Mesenchymal stem cell (in vitro differentiated cells and primary cell): ENCODE results near the gene GPC3.

Experiments
- DNase-seq: peaks from one replicate; pipeline ENCODE4 v3.0.0-alpha.2; 2013
- H2AFZ ChIP-seq: one replicate; pipeline ENCODE4 v1.6.1; 2013; ENCODE audit warnings: low read depth, mild to moderate bottlenecking, control low read depth, inconsistent platforms, low read length, moderate library complexity
- H2AK5ac ChIP-seq: 2 replicates; pipeline ENCODE4 v1.6.1; 2013; ENCODE audit warnings: low read length, moderate library complexity, mild to moderate bottlenecking, inconsistent platforms; ENCODE audit not compliant: severe bottlenecking
- H2BK120ac ChIP-seq: one replicate; pipeline ENCODE4 v1.6.1; 2013; ENCODE audit warnings: low read depth, mild to moderate bottlenecking, inconsistent platforms, low read length, moderate library complexity
- H2BK12ac ChIP-seq, 2 experiments: one replicate each; pipeline ENCODE4 v1.6.1; 2013; ENCODE audit warnings: inconsistent platforms in 2 of 2, low read length in 2 of 2, mild to moderate bottlenecking in 2 of 2, moderate library complexity in 2 of 2, control low read depth in 1 of 2
- H2BK15ac ChIP-seq: one replicate; pipeline ENCODE4 v1.6.1; 2013; ENCODE audit warnings: mild to moderate bottlenecking, low read depth, inconsistent platforms; ENCODE audit not compliant: poor library complexity, severe bottlenecking
- H2BK5ac ChIP-seq: 2 replicates; pipeline ENCODE4 v1.6.1; 2013; ENCODE audit warnings: low read depth, mild to moderate bottlenecking, low read length, control low read depth, inconsistent platforms; ENCODE audit not compliant: poor library complexity, severe bottlenecking
- H3K14ac ChIP-seq, 2 experiments: one replicate each; pipeline ENCODE4 v1.6.1; 2013; ENCODE audit warnings: inconsistent platforms in 2 of 2, low read length in 2 of 2, control low read depth in 1 of 2, mild to moderate bottlenecking in 1 of 2, moderate library complexity in 1 of 2
- H3K18ac ChIP-seq, 2 experiments: one replicate each; pipeline ENCODE4 v1.6.1; 2013; ENCODE audit warnings: inconsistent platforms in 2 of 2, low read length in 2 of 2, control low read depth in 1 of 2, low read depth in 1 of 2, mild to moderate bottlenecking in 1 of 2
- H3K23ac ChIP-seq, 2 experiments: one replicate each; pipeline ENCODE4 v1.6.1; 2013; ENCODE audit warnings: inconsistent platforms in 2 of 2, low read length in 2 of 2, mild to moderate bottlenecking in 2 of 2, moderate library complexity in 2 of 2, control low read depth in 1 of 2
- H3K27ac ChIP-seq: 2 replicates; pipeline ENCODE4 v1.5.1; 2013; ENCODE audit warnings: mild to moderate bottlenecking, moderate library complexity, low read length, control low read depth, inconsistent platforms; ENCODE audit not compliant: poor library complexity, severe bottlenecking
- H3K27me3 ChIP-seq, 2 experiments: 2 replicates each; pipeline versions ENCODE4 v1.6.1 to v1.7.0; 2013; ENCODE audit warnings: low read length in 2 of 2, mild to moderate bottlenecking in 2 of 2, moderate library complexity in 2 of 2, control low read depth in 1 of 2, inconsistent platforms in 1 of 2; ENCODE audit not compliant: control insufficient read depth in 1 of 2, insufficient read depth in 1 of 2
- H3K36me3 ChIP-seq, 2 experiments: 2 replicates each; pipeline versions ENCODE4 v1.6.1 to v1.7.0; 2013; ENCODE audit warnings: low read length in 2 of 2, control low read depth in 1 of 2, inconsistent platforms in 1 of 2, low read depth in 1 of 2, mild to moderate bottlenecking in 1 of 2; ENCODE audit not compliant: insufficient read depth in 2 of 2, control insufficient read depth in 1 of 2
- H3K4ac ChIP-seq, 2 experiments: one replicate each; pipeline ENCODE4 v1.6.1; 2013; ENCODE audit warnings: inconsistent platforms in 2 of 2, low read length in 2 of 2, mild to moderate bottlenecking in 2 of 2, moderate library complexity in 2 of 2, control low read depth in 1 of 2, low read depth in 1 of 2
- H3K4me1 ChIP-seq: 2 replicates; pipeline ENCODE4 v1.6.1; 2013; ENCODE audit warnings: low read depth, low read length, control low read depth; ENCODE audit not compliant: control insufficient read depth, insufficient read depth
- H3K4me2 ChIP-seq: 2 replicates; pipeline ENCODE4 v1.6.1; 2013; ENCODE audit warnings: low read length, mild to moderate bottlenecking, inconsistent platforms; ENCODE audit not compliant: poor library complexity, severe bottlenecking
- H3K4me3 ChIP-seq, 2 experiments: 2 replicates each; pipeline versions ENCODE4 v1.5.1 to v1.7.0; 2013; ENCODE audit warnings: low read length in 2 of 2, mild to moderate bottlenecking in 2 of 2, control low read depth in 1 of 2, low read depth in 1 of 2; ENCODE audit not compliant: insufficient read depth in 1 of 2
- H3K79me1 ChIP-seq: replicated peaks from 2 replicates; pipeline ENCODE4 v1.6.1; 2013; ENCODE audit warnings: mild to moderate bottlenecking, control low read depth, low read length, inconsistent platforms; ENCODE audit not compliant: poor library complexity, severe bottlenecking
- H3K9ac ChIP-seq: 2 replicates; pipeline ENCODE4 v1.7.0; 2013; ENCODE audit warnings: mild to moderate bottlenecking, low read length, moderate library complexity
- H3K9me3 ChIP-seq: 2 replicates; pipeline ENCODE4 v1.7.0; 2013; ENCODE audit warnings: mild to moderate bottlenecking, low read length; ENCODE audit not compliant: control insufficient read depth
- H4K8ac ChIP-seq: one replicate; pipeline ENCODE4 v1.6.1; 2013; ENCODE audit warnings: inconsistent platforms, mild to moderate bottlenecking, low read length, moderate library complexity
- H4K91ac ChIP-seq: one replicate; pipeline ENCODE4 v1.6.1; 2013; ENCODE audit warnings: mild to moderate bottlenecking, low read length, inconsistent platforms
- WGBS: methylation state at CpG from one replicate; pipeline ENCODE4 v1.1.7; 2013; ENCODE audit warnings: mixed read lengths; 5-methylcytosine and 5-hydroxymethylcytosine counted together

The GPC3 gene

DNA sequence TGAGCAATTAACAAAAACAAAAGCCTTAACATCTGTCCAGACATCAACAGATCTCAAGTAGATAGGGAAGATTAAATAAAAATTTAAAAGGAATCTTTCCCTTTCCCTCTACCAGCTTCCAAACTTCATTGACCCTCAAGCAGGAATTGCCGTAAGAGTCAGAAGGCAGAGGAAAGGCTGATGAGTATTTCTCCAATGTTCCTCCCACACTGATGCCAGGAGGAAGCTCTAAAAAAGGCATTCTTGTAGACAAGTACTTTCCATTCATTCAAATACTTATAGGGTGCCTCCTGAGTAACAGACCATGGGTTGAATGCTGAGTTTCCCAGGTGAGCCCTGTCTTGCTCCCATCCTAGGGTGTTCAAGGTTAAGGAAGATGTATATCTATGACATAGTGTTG lies 418.5 kb downstream of the GPC3 start:
- Histone ChIP-seq H3K4me2 (no peak overlapping the region), H3K23ac (no peak overlapping the region), H4K91ac (no peak overlapping the region), H2BK120ac (no peak overlapping the region), H2AFZ (no peak overlapping the region), H3K14ac (no peak overlapping the region), H2AK5ac (no peak overlapping the region), H3K27me3 (peaks cover 0 to 3% of the 10 kb centered on the region in 2 experiments), H3K4me3 (no peak overlapping the region), H3K18ac (no peak overlapping the region), H3K36me3 (no peaks in the 10 kb centered on the region), H2BK5ac (no peak overlapping the region), H3K9ac (no peak overlapping the region), H4K8ac (no peak overlapping the region), H2BK12ac (no peak overlapping the region), H3K9me3 (peaks cover under 1% of the 10 kb centered on the region), H3K4me1 (no peaks in the 10 kb centered on the region), H3K79me1 (no peaks in the 10 kb centered on the region), H3K27ac (no peak overlapping the region), H3K4ac (no peak overlapping the region), H2BK15ac (no peak overlapping the region)
- DNase-seq: no peak
- WGBS: no CpG with 5 or more reads among the region's 1 CpG

DNA sequence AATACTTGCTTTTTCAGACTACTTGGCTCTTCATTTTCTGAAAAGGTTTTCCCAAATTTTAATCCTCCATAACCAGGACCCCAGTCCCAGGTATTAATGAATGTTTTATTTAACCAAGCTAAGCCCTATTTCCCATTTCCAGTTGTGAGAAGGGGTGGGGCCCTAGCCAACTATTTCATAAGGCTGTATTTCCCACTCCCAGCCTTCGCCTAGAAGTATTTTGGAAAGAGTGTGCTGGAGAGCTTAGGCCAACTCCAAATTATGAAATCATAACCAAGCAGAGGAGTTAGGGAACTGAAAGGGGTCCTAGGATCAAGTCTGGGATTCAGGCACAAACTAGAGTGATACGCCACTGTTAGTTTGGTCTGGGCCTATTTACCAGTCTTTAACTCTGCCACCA lies 421.7 kb downstream of the GPC3 start:
- H3K4me2 ChIP-seq: no peak overlapping the region
- no peaks in the 10 kb centered on the region for H3K36me3 ChIP-seq
- peaks cover 0 to 11% of the 10 kb centered on the region in 2 experiments for H3K27me3 ChIP-seq
- H3K9me3 ChIP-seq: no peaks in the 10 kb centered on the region
- no peak for DNase-seq
- no peak overlapping the region for H3K14ac ChIP-seq
- H3K27ac ChIP-seq: no peak overlapping the region
- H3K79me1 ChIP-seq: no peaks in the 10 kb centered on the region
- no peak overlapping the region for H2AFZ ChIP-seq
- no peak overlapping the region for H3K18ac ChIP-seq
- H3K4me3 ChIP-seq: no peak overlapping the region
- H2BK120ac ChIP-seq: no peak overlapping the region
- no peak overlapping the region for H3K23ac ChIP-seq
- H3K4ac ChIP-seq: no peak overlapping the region
- no peaks in the 10 kb centered on the region for H3K4me1 ChIP-seq
- no peak overlapping the region for H2BK5ac ChIP-seq
- H2BK15ac ChIP-seq: no peak overlapping the region
- H2BK12ac ChIP-seq: no peak overlapping the region
- H4K91ac ChIP-seq: no peak overlapping the region
- WGBS: no CpG with 5 or more reads among the region's 2 CpGs
- H3K9ac ChIP-seq: no peak overlapping the region
- no peak overlapping the region for H2AK5ac ChIP-seq
- H4K8ac ChIP-seq: no peak overlapping the region

DNA sequence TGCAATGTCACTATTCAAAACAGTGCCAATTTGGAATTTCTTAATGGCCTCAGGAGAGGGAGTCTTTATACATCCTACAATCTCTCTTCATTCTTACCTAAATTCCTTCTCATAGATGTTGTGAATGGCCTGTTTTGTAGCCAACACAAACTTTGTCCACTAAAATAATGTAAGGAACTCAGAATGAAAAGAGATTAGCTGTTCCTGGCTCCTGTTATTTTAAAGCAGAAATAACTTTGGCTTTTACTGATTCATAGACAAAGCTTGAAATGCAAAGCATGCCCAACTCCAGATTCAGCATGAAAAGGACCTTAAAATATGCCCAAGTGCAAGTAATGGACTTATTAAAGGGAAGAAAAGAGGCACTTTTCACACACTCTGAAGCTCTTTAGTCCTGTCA lies 424.1 kb downstream of the GPC3 start:
- no peak overlapping the region for H3K4ac ChIP-seq

DNA sequence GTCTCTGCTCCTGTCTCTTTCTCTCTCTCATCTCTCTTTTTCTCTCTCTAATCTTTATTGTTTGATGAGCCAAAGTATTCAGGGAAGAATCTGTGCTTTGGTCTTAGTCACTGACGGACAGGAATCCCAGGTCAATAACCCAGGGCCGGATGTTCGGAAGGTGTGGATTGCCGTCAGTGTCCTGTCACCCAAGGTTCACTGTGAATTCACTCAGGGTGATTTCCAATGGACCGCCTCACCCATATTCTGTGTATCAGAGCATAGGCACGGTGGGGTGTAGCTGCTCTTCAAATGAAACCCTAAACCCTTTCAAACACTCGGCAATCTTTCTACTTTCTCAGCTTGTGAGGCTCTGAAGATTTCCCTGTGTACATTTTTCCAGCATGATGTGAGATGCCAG lies 425.5 kb downstream of the GPC3 start:
- Histone ChIP-seq H3K79me1 (no peaks in the 10 kb centered on the region), H3K36me3 (no peaks in the 10 kb centered on the region), H3K23ac (no peak overlapping the region), H3K4me2 (no peak overlapping the region), H2BK120ac (no peak overlapping the region), H2AK5ac (no peak overlapping the region), H4K8ac (no peak overlapping the region), H2BK12ac (no peak overlapping the region), H2AFZ (no peak overlapping the region), H3K4me3 (no peak overlapping the region), H3K4me1 (no peaks in the 10 kb centered on the region), H2BK15ac (no peak overlapping the region), H4K91ac (no peak overlapping the region), H3K27ac (no peak overlapping the region), H3K27me3 (peaks cover 0 to 11% of the 10 kb centered on the region in 2 experiments), H3K18ac (no peak overlapping the region), H3K9me3 (peaks cover 5% of the 10 kb centered on the region), H3K4ac (no peak overlapping the region), H3K9ac (no peak overlapping the region), H3K14ac (no peak overlapping the region), H2BK5ac (no peak overlapping the region)
- DNase-seq: no peak
- WGBS: 98% methylated on average over 4 of the region's 7 CpGs

More for the DNA sequence above, 424.1 kb downstream of the GPC3 start:
- no peak overlapping the region for H2AFZ ChIP-seq
- no peaks in the 10 kb centered on the region for H3K79me1 ChIP-seq
- no peak overlapping the region for H2BK12ac ChIP-seq
- H3K4me2 ChIP-seq: no peak overlapping the region
- no peak overlapping the region for H4K91ac ChIP-seq
- H3K9ac ChIP-seq: no peak overlapping the region
- H2BK15ac ChIP-seq: no peak overlapping the region
- H3K27me3 ChIP-seq: peaks cover 0 to 11% of the 10 kb centered on the region in 2 experiments
- no peak overlapping the region for H2BK120ac ChIP-seq
- H3K27ac ChIP-seq: no peak overlapping the region
- H3K14ac ChIP-seq: no peak overlapping the region
- no peak overlapping the region for H2AK5ac ChIP-seq
- no peaks in the 10 kb centered on the region for H3K9me3 ChIP-seq
- no peak for DNase-seq
- H3K23ac ChIP-seq: no peak overlapping the region
- H3K4me1 ChIP-seq: no peaks in the 10 kb centered on the region
- H2BK5ac ChIP-seq: no peak overlapping the region
- H3K36me3 ChIP-seq: no peaks in the 10 kb centered on the region
- no peak overlapping the region for H3K18ac ChIP-seq
- no peak overlapping the region for H3K4me3 ChIP-seq
- no peak overlapping the region for H4K8ac ChIP-seq
